Fibroblast of villous mesenchyme (primary cell): ENCODE data around the gene SORCS2. TPM values are rescaled to one million over a fixed set of nuclear protein-coding genes. Genes with fewer than 3 reads are reported as not detected.

ENCODE experiments used
- DNase-seq: peaks from one replicate; pipeline ENCODE4 v3.0.0-alpha.2; 2010; ENCODE audit warnings: low read depth
- H3K4me3 ChIP-seq: 2 replicates; pipeline ENCODE4 v1.5.1; 2011; ENCODE audit warnings: low read depth, mild to moderate bottlenecking, low read length
- CTCF ChIP-seq: IDR thresholded peaks from 2 replicates; pipeline ENCODE4 v1.5.1; 2012; ENCODE audit warnings: low read depth, mild to moderate bottlenecking, low read length; ENCODE audit not compliant: insufficient read depth
- total RNA-seq: library from RNA; depleted of rRNA; stranded (reverse); fragments of >200 nt; gene quantifications from 2 replicates; pipeline ENCODE4 v1.2.3, GENCODE V29; 2012

SORCS2 gene
- total RNA-seq, 1 donor: under 0.01 TPM

GRCh38 chr4:7240306-7240705 lies 48.0 kb downstream of the SORCS2 start:
- TF ChIP-seq CTCF: no peak
- no peak for DNase-seq
- H3K4me3 ChIP-seq: no peak overlapping the region

- no peak for DNase-seq
- no peak for TF ChIP-seq CTCF
- H3K4me3 ChIP-seq: no peak overlapping the region
Observed at GRCh38 chr4:7241597-7242125, 49.3 kb downstream of the SORCS2 start.

- no peak for TF ChIP-seq CTCF
- H3K4me3 ChIP-seq: no peak overlapping the region
- no peak for DNase-seq
Observed at GRCh38 chr4:7242766-7243165, 50.4 kb downstream of the SORCS2 start.

GRCh38 chr4:7243609-7244330 lies 51.4 kb downstream of the SORCS2 start:
- no peak overlapping the region for H3K4me3 ChIP-seq
- no peak for TF ChIP-seq CTCF
- no peak for DNase-seq

GRCh38 chr4:7244331-7244665 lies 52.0 kb downstream of the SORCS2 start:
- no peak for TF ChIP-seq CTCF
- DNase-seq: no peak
- no peak overlapping the region for H3K4me3 ChIP-seq

GRCh38 chr4:7244751-7245320 lies 52.5 kb downstream of the SORCS2 start:
- no peak for TF ChIP-seq CTCF
- no peak overlapping the region for H3K4me3 ChIP-seq

More at GRCh38 chr4:7244751-7245320, 52.5 kb downstream of the SORCS2 start:
- DNase-seq: no peak
